Measurements from ENCODE around the gene TBCK. TPM values are rescaled to one million over a fixed set of nuclear protein-coding genes. Genes with fewer than 3 reads are reported as not detected.

The TBCK gene
- total and polyA plus RNA-seq, 2 donors (not counting 3 experiments of a cell fraction or from before 2014, with no cell fraction given) = 18.2 to 38.6 TPM

DNA sequence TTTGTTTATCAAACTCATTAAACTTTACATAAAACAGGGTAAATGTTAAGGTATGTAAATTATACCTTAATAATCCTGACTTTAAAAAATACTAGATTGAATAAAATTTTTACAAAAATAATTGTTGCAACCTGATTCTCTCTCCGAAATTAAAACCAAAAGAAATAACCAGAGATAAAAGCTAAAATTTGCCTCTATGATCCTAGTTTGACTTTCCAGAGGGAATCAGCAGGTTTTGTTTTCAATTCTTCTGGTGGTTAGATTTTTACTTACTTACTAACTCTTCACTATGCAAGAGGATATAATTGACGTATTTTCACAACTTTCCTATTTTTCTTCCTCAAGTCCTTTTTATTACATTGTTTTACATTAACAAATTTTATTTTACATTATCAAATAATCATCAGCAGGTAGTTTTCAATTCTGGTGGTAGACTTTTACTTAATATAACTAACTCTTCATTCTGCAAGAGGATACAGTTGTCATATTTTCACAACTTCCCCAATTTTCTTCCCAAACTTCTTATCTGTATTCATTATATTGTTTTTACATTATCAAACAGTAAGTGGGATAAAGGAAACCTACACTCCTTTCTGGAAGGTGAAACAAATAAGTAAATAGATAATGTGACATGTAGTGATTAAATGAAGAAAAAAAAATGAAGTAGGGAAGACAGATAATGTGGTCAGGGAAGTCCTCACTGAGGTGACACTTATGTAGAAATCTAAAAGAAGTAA, 52.2 kb downstream of the TBCK start:
- no TSS peak for BruUV-seq (replicated peaks)
- Histone ChIP-seq H3K4me1 (ENCODE audit: control insufficient read depth, extremely low read depth, insufficient read depth, low read length) (no peaks in the 10 kb centered on the region), H3K27ac (ENCODE audit: insufficient read depth, low read depth, low read length) (no peak overlapping the region), H3K9me3 (replicated peaks; ENCODE audit: control insufficient read depth, insufficient read depth, low read length) (no peaks in the 10 kb centered on the region), H3K4me2 (ENCODE audit: insufficient read depth, low read length) (no peak overlapping the region), H3K9me1 (replicated peaks; ENCODE audit: control insufficient read depth, extremely low read depth, insufficient read depth, low read length) (no peaks in the 10 kb centered on the region), H3K4me3 (replicated peaks in 1 of 3; ENCODE audit: insufficient read depth in 1 of 3, low read depth in 1 of 3, low read length in 3 of 3) (no peak overlapping the region), H2AFZ (ENCODE audit: low read depth, low read length) (no peak overlapping the region), H3K9ac (replicated peaks; ENCODE audit: extremely low read depth, insufficient read depth, low read length) (no peak overlapping the region), H3K36me3 (ENCODE audit: control insufficient read depth in 2 of 2, extremely low read depth in 1 of 2, insufficient read depth in 2 of 2, low read length in 2 of 2) (no peaks in the 10 kb centered on the region), H4K20me1 (replicated peaks; ENCODE audit: control insufficient read depth, extremely low read depth, insufficient read depth, low read length) (no peaks in the 10 kb centered on the region), H3K27me3 (ENCODE audit: control insufficient read depth in 2 of 2, insufficient read depth in 2 of 2, low read length in 2 of 2) (no peaks in the 10 kb centered on the region), H3K79me2 (ENCODE audit: control insufficient read depth, insufficient read depth, low read length) (no peaks in the 10 kb centered on the region)
- DNase-seq (ENCODE audit: low read depth, low spot score) (no peak), FAIRE-seq (no peak)
- CTCF ChIA-PET = interaction anchor here (0.5 to 1.4 kb wide), 7 partner anchors 52 to 555 kb away, joined by 3 to 5 read pairs (median 3); partner anchors contain the start of gene TBCK
- intact Hi-C loops (cut with micrococcal nuclease) (loop anchor here (10.0 kb wide), 1 partner anchor 771 kb away; the partner anchor contains the start of gene DKK2), dilution Hi-C loops (cut with MboI; ENCODE audit: extremely low pct_ligation_motif_present, low sequenced_read_pairs) (no loop called here)
- POLR2A ChIA-PET = no interaction called here
- TF ChIP-seq JUN (IDR thresholded peaks at IDR 0.05; ENCODE audit: borderline replicate concordance, insufficient read depth, insufficient read length, low read depth) = no peak
- TF ChIP-seq EZH2 (IDR thresholded peaks at IDR 0.05; ENCODE audit: borderline replicate concordance, low read depth, low read length, severe bottlenecking) = no peak
- TF ChIP-seq, protein P1, sequence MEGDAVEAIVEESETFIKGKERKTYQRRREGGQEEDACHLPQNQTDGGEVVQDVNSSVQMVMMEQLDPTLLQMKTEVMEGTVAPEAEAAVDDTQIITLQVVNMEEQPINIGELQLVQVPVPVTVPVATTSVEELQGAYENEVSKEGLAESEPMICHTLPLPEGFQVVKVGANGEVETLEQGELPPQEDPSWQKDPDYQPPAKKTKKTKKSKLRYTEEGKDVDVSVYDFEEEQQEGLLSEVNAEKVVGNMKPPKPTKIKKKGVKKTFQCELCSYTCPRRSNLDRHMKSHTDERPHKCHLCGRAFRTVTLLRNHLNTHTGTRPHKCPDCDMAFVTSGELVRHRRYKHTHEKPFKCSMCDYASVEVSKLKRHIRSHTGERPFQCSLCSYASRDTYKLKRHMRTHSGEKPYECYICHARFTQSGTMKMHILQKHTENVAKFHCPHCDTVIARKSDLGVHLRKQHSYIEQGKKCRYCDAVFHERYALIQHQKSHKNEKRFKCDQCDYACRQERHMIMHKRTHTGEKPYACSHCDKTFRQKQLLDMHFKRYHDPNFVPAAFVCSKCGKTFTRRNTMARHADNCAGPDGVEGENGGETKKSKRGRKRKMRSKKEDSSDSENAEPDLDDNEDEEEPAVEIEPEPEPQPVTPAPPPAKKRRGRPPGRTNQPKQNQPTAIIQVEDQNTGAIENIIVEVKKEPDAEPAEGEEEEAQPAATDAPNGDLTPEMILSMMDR (IDR thresholded peaks at IDR 0.05; ENCODE audit: extremely low read depth in 1 of 2, insufficient read depth in 1 of 2, low read depth in 1 of 2, low read length in 2 of 2) = no peak

DNA sequence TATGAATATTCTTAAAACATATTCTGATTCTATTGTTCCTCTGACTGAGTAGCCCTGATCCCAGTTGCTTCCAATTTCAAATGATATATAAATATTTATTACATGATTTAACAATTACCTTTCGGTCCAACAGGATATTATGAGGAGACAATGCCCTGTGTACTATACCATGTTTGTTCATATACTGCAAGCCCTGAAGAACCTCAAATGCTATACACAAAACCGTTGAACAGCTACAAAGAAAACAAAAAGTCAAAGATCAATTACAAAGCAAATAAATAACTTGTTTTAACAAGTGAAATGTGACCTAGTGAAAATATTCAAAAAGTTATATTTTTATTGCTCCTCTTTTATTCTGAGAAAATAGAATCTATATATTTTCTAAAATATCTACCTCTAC, 54.0 kb downstream of the TBCK start:
- no peak overlapping the region for H3K9ac ChIP-seq (replicated peaks; ENCODE audit: extremely low read depth, insufficient read depth, low read length)
- no peaks in the 10 kb centered on the region for H3K9me3 ChIP-seq (replicated peaks; ENCODE audit: control insufficient read depth, insufficient read depth, low read length)
- intact Hi-C loops (cut with micrococcal nuclease) = loop anchor here (10.0 kb wide), 1 partner anchor 773 kb away; the partner anchor contains the start of gene DKK2
- no peak for DNase-seq (ENCODE audit: low read depth, low spot score)
- no peak overlapping the region for H3K27ac ChIP-seq (ENCODE audit: insufficient read depth, low read depth, low read length)
- FAIRE-seq = no peak
- H3K4me1 ChIP-seq (ENCODE audit: control insufficient read depth, extremely low read depth, insufficient read depth, low read length) = no peaks in the 10 kb centered on the region
- ChIA-PET CTCF (no interaction called here), POLR2A (no interaction called here)
- no peaks in the 10 kb centered on the region for H4K20me1 ChIP-seq (replicated peaks; ENCODE audit: control insufficient read depth, extremely low read depth, insufficient read depth, low read length)
- H3K4me3 ChIP-seq (replicated peaks in 1 of 3; ENCODE audit: insufficient read depth in 1 of 3, low read depth in 1 of 3, low read length in 3 of 3) = no peak overlapping the region
- TF ChIP-seq GATA2 (IDR thresholded peaks at IDR 0.05; ENCODE audit: insufficient read depth, insufficient read length, low read depth, low read length) = no peak
- no peak for TF ChIP-seq POLR2A (IDR thresholded peaks at IDR 0.05; ENCODE audit: low read depth, low read length)
- TF ChIP-seq, protein P1 (IDR thresholded peaks at IDR 0.05; ENCODE audit: extremely low read depth in 1 of 2, insufficient read depth in 1 of 2, low read depth in 1 of 2, low read length in 2 of 2) = no peak
- TF ChIP-seq, protein P2, sequence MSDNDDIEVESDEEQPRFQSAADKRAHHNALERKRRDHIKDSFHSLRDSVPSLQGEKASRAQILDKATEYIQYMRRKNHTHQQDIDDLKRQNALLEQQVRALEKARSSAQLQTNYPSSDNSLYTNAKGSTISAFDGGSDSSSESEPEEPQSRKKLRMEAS (IDR thresholded peaks at IDR 0.05; ENCODE audit: insufficient read depth, insufficient read length) = no peak
- no peak for TF ChIP-seq JUN (IDR thresholded peaks at IDR 0.05; ENCODE audit: borderline replicate concordance, insufficient read depth, insufficient read length, low read depth)
- no peak for TF ChIP-seq MYC (IDR thresholded peaks at IDR 0.05; ENCODE audit: low read depth, low read length)
- TF ChIP-seq FOS (IDR thresholded peaks at IDR 0.05; ENCODE audit: borderline replicate concordance, insufficient read depth, low read length) = no peak
- no peak for TF ChIP-seq POLR2AphosphoS5 (IDR thresholded peaks at IDR 0.05; ENCODE audit: insufficient read depth, low read depth, low read length)
- TF ChIP-seq EZH2 (IDR thresholded peaks at IDR 0.05; ENCODE audit: borderline replicate concordance, low read depth, low read length, severe bottlenecking) = no peak
- H3K36me3 ChIP-seq (ENCODE audit: control insufficient read depth in 2 of 2, extremely low read depth in 1 of 2, insufficient read depth in 2 of 2, low read length in 2 of 2) = no peaks in the 10 kb centered on the region
- no peaks in the 10 kb centered on the region for H3K27me3 ChIP-seq (ENCODE audit: control insufficient read depth in 2 of 2, insufficient read depth in 2 of 2, low read length in 2 of 2)
- H3K79me2 ChIP-seq (ENCODE audit: control insufficient read depth, insufficient read depth, low read length) = no peaks in the 10 kb centered on the region
- dilution Hi-C loops (cut with MboI; ENCODE audit: extremely low pct_ligation_motif_present, low sequenced_read_pairs) = no loop called here
- H3K9me1 ChIP-seq (replicated peaks; ENCODE audit: control insufficient read depth, extremely low read depth, insufficient read depth, low read length) = no peaks in the 10 kb centered on the region
- H3K4me2 ChIP-seq (ENCODE audit: insufficient read depth, low read length) = no peak overlapping the region
- no TSS peak for BruUV-seq (replicated peaks)
- H2AFZ ChIP-seq (ENCODE audit: low read depth, low read length) = no peak overlapping the region
